ENCODE measurements around the gene CELSR2.

CELSR2 gene

GRCh38 chr1:109252893-109253802, 3.8 kb downstream of the CELSR2 start:
- Histone ChIP-seq H3K4me1 (ENCODE audit: control insufficient read depth, insufficient read depth, low read length, poor library complexity, severe bottlenecking) (peaks cover 36% of the 10 kb centered on the region), H3K27ac (ENCODE audit: low read depth, low read length, severe bottlenecking) (peak overlapping the region; percentile 95), H3K36me3 (ENCODE audit: control insufficient read depth, insufficient read depth, low read length) (no peaks in the 10 kb centered on the region), H3K4me3 (ENCODE audit: extremely low read depth, insufficient read depth, low read length, poor library complexity, severe bottlenecking) (no peak overlapping the region), H3K9me3 (ENCODE audit: control insufficient read depth, low read length) (no peaks in the 10 kb centered on the region)
- WGBS, 2 experiments (ENCODE audit: insufficient coverage in 2 of 2) = 84 to 87% methylated on average over 32 to 33 of the region's 33 CpGs

DNA sequence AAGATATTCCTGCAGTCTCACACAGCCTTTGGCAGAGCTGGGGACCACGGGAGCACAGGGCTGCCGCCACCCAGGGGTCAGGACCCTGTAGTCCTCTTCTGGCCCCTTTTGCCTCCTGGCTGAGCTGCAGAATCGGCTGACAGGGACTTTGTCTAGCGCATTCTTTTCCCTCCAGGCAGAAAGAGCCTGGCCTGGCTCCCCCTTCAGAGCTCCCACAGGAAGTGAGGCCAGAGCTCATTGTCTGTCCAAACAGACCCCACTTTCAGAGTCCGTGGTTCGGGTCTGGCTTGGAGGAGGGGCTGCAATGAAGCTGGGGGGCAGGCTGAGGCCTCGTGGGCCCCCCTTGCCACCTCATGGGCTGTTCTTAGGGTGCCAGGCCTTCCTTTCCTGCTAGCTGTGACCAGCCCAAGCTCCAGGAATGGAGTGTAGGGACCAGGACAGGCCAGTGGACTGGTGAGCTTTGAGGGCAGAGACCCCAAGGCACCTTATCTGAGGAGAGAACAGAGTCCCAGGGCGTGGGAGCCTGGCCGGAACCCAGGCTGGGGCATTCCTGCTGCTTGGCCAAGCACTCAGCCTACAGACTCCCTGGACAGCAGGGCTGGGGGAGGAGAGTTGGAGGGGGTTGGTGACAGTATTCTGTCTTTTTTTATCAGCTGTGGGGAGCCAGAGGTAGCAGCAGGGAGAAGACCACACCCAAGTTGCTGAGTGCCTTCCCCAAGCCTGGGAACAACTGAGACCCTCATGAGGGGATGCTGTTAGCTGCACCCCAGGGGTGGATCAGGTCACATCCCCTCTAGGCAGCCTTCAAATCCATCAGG, 4.7 kb downstream of the CELSR2 start:
- peak overlapping the region; percentile 11 for H3K4me3 ChIP-seq (ENCODE audit: extremely low read depth, insufficient read depth, low read length, poor library complexity, severe bottlenecking)
- H3K4me1 ChIP-seq (ENCODE audit: control insufficient read depth, insufficient read depth, low read length, poor library complexity, severe bottlenecking) = peaks cover 32% of the 10 kb centered on the region
- H3K9me3 ChIP-seq (ENCODE audit: control insufficient read depth, low read length) = no peaks in the 10 kb centered on the region
- WGBS, 2 experiments (ENCODE audit: insufficient coverage in 2 of 2) = 47 to 55% methylated on average over 6 to 7 of the region's 9 CpGs
- H3K36me3 ChIP-seq (ENCODE audit: control insufficient read depth, insufficient read depth, low read length) = no peaks in the 10 kb centered on the region
- H3K27ac ChIP-seq (ENCODE audit: low read depth, low read length, severe bottlenecking) = peak overlapping the region; percentile 95

DNA sequence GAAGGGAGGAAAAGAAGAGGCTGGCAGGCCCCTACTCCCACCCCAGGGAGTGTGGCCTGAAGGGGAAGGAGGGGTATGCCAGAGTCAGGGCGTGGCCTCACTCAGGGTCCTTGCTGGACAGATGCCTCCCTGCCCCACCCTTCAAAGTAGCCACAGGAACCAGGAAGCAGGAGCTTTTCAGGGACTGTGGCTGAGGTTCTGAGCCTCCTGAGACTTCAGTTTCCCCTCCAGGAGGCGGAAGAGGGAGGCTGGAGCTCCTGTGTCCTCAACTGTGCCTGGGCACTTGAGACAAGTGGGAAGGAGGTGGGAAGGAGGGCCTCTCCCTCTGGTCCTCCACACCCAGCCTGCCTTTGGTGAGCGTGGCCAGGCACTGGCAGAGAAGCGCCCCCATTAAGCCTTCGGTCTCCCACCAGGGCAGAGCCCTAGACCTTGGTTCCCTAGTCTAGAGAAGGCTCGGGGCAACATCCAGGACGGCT, 5.3 kb downstream of the CELSR2 start:
- Histone ChIP-seq H3K9me3 (ENCODE audit: control insufficient read depth, low read length) (no peaks in the 10 kb centered on the region), H3K4me3 (ENCODE audit: extremely low read depth, insufficient read depth, low read length, poor library complexity, severe bottlenecking) (no peak overlapping the region), H3K4me1 (ENCODE audit: control insufficient read depth, insufficient read depth, low read length, poor library complexity, severe bottlenecking) (peaks cover 30% of the 10 kb centered on the region), H3K36me3 (ENCODE audit: control insufficient read depth, insufficient read depth, low read length) (no peaks in the 10 kb centered on the region), H3K27ac (ENCODE audit: low read depth, low read length, severe bottlenecking) (peak overlapping the region; percentile 95)
- WGBS, 2 experiments (ENCODE audit: insufficient coverage in 2 of 2) = 56 to 82% methylated on average over 3 to 5 of the region's 7 CpGs

GRCh38 chr1:109255097-109255651, 5.8 kb downstream of the CELSR2 start:
- Histone ChIP-seq H3K4me1 (ENCODE audit: control insufficient read depth, insufficient read depth, low read length, poor library complexity, severe bottlenecking) (peaks cover 31% of the 10 kb centered on the region), H3K9me3 (ENCODE audit: control insufficient read depth, low read length) (no peaks in the 10 kb centered on the region), H3K36me3 (ENCODE audit: control insufficient read depth, insufficient read depth, low read length) (no peaks in the 10 kb centered on the region), H3K27ac (ENCODE audit: low read depth, low read length, severe bottlenecking) (peak overlapping the region; percentile 57), H3K4me3 (ENCODE audit: extremely low read depth, insufficient read depth, low read length, poor library complexity, severe bottlenecking) (no peak overlapping the region)
- WGBS, 2 experiments (ENCODE audit: insufficient coverage in 2 of 2) = 61% methylated on average over 12 to 15 of the region's 15 CpGs

- H3K36me3 ChIP-seq (ENCODE audit: control insufficient read depth, insufficient read depth, low read length) = no peaks in the 10 kb centered on the region
- H3K4me1 ChIP-seq (ENCODE audit: control insufficient read depth, insufficient read depth, low read length, poor library complexity, severe bottlenecking) = peaks cover 36% of the 10 kb centered on the region
- no peaks in the 10 kb centered on the region for H3K9me3 ChIP-seq (ENCODE audit: control insufficient read depth, low read length)
- whole genome bisulfite sequencing, 2 experiments (ENCODE audit: insufficient coverage in 2 of 2) = 92 to 96% methylated on average over 2 to 4 of the region's 5 CpGs
- H3K27ac ChIP-seq (ENCODE audit: low read depth, low read length, severe bottlenecking) = peak overlapping the region; percentile 5
- no peak overlapping the region for H3K4me3 ChIP-seq (ENCODE audit: extremely low read depth, insufficient read depth, low read length, poor library complexity, severe bottlenecking)
Observed at GRCh38 chr1:109255678-109256077, 6.3 kb downstream of the CELSR2 start.

- Histone ChIP-seq H3K4me3 (ENCODE audit: extremely low read depth, insufficient read depth, low read length, poor library complexity, severe bottlenecking) (no peak overlapping the region), H3K9me3 (ENCODE audit: control insufficient read depth, low read length) (no peaks in the 10 kb centered on the region), H3K4me1 (ENCODE audit: control insufficient read depth, insufficient read depth, low read length, poor library complexity, severe bottlenecking) (peaks cover 38% of the 10 kb centered on the region), H3K27ac (ENCODE audit: low read depth, low read length, severe bottlenecking) (peak overlapping the region; percentile 5), H3K36me3 (ENCODE audit: control insufficient read depth, insufficient read depth, low read length) (no peaks in the 10 kb centered on the region)
- 87 to 99% methylated on average over 5 to 6 of the region's 7 CpGs for WGBS, 2 experiments (ENCODE audit: insufficient coverage in 2 of 2)
Observed at GRCh38 chr1:109256085-109256484, 6.7 kb downstream of the CELSR2 start.

- no peaks in the 10 kb centered on the region for H3K36me3 ChIP-seq (ENCODE audit: control insufficient read depth, insufficient read depth, low read length)
Observed at GRCh38 chr1:109256971-109257681, 7.8 kb downstream of the CELSR2 start.

DNA sequence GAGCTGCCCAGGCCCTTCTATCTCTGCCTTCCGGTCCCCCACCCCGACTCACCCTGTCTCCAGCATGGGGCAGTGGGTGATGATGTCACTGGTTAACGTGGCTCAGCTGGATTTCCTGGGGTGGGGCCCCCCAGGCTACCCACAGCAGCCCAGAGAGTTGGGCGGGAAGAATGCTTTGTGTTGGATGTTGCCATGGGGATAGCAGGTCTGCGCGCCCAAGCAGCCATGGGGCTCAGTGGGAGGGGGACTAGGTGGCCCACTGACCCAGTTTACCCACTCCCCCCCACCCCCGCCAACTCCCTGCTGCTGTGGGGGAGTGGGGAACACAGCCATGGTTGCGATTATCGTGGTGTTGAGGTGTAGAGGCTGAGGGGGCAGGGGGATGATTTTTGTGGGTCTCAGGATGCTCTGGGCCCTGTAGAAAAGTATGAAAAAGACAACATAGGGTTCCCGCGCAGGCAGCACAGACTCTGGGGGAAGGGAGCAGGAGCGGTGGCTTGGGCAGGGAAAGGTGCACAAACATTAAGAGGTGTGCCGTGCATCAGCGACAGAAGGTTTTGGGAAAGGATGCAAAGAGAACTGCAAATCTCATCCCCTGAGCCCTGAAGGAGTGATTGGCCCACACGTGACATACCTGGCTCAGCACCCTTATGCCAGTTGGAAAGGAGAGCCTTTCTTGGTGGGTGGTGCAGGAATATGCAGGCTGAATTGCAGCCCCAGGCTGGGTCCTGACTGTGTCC, 8.5 kb downstream of the CELSR2 start:
- H3K4me1 ChIP-seq (ENCODE audit: control insufficient read depth, insufficient read depth, low read length, poor library complexity, severe bottlenecking) = peaks cover 38% of the 10 kb centered on the region
- WGBS, 2 experiments (ENCODE audit: insufficient coverage in 2 of 2) = 96 to 100% methylated on average over 6 to 8 of the region's 15 CpGs
- no peak overlapping the region for H3K4me3 ChIP-seq (ENCODE audit: extremely low read depth, insufficient read depth, low read length, poor library complexity, severe bottlenecking)
- H3K9me3 ChIP-seq (ENCODE audit: control insufficient read depth, low read length) = no peaks in the 10 kb centered on the region
- no peaks in the 10 kb centered on the region for H3K36me3 ChIP-seq (ENCODE audit: control insufficient read depth, insufficient read depth, low read length)
- no peak overlapping the region for H3K27ac ChIP-seq (ENCODE audit: low read depth, low read length, severe bottlenecking)

More at GRCh38 chr1:109256971-109257681, 7.8 kb downstream of the CELSR2 start:
- no peaks in the 10 kb centered on the region for H3K9me3 ChIP-seq (ENCODE audit: control insufficient read depth, low read length)
- no peak overlapping the region for H3K27ac ChIP-seq (ENCODE audit: low read depth, low read length, severe bottlenecking)
- no peak overlapping the region for H3K4me3 ChIP-seq (ENCODE audit: extremely low read depth, insufficient read depth, low read length, poor library complexity, severe bottlenecking)
- WGBS, 2 experiments (ENCODE audit: insufficient coverage in 2 of 2) = 86 to 92% methylated on average over 3 to 4 of the region's 5 CpGs
- H3K4me1 ChIP-seq (ENCODE audit: control insufficient read depth, insufficient read depth, low read length, poor library complexity, severe bottlenecking) = peaks cover 38% of the 10 kb centered on the region

DNA sequence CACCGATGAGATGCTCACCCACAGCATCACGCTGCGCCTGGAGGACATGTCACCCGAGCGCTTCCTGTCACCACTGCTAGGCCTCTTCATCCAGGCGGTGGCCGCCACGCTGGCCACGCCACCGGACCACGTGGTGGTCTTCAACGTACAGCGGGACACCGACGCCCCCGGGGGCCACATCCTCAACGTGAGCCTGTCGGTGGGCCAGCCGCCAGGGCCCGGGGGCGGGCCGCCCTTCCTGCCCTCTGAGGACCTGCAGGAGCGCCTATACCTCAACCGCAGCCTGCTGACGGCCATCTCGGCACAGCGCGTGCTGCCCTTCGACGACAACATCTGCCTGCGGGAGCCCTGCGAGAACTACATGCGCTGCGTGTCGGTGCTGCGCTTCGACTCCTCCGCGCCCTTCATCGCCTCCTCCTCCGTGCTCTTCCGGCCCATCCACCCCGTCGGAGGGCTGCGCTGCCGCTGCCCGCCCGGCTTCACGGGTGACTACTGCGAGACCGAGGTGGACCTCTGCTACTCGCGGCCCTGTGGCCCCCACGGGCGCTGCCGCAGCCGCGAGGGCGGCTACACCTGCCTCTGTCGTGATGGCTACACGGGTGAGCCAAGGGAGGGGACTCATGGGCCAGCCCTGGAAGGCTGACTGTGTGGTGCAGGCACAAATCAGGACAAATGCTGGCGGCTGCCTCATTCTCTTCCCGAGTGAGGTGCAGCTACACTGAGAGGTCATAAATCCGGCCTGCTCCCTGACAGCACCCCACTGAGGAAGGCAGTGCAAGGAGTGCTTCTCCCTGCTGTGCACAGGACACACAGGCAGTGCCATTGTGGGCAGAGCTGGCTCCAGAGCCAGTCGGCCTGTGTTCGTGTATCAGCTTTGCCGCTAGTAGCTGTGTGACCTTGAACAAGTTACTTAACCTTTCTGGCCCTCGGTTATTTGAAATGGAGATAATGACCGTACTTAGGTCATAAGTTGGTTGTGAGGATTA, 9.4 kb downstream of the CELSR2 start:
- no peaks in the 10 kb centered on the region for H3K36me3 ChIP-seq (ENCODE audit: control insufficient read depth, insufficient read depth, low read length)
- H3K4me1 ChIP-seq (ENCODE audit: control insufficient read depth, insufficient read depth, low read length, poor library complexity, severe bottlenecking) = peaks cover 29% of the 10 kb centered on the region
- H3K4me3 ChIP-seq (ENCODE audit: extremely low read depth, insufficient read depth, low read length, poor library complexity, severe bottlenecking) = no peak overlapping the region
- no peaks in the 10 kb centered on the region for H3K9me3 ChIP-seq (ENCODE audit: control insufficient read depth, low read length)
- WGBS, 2 experiments (ENCODE audit: insufficient coverage in 2 of 2) = 94 to 95% methylated on average over 64 to 68 of the region's 69 CpGs
- no peak overlapping the region for H3K27ac ChIP-seq (ENCODE audit: low read depth, low read length, severe bottlenecking)

All from mesodermal cell (in vitro differentiated cells).